Measurements from ENCODE around the gene SEC23IP. TPM values are rescaled to one million over a fixed set of nuclear protein-coding genes. Genes with fewer than 3 reads are reported as not detected.

Gene SEC23IP
- total RNA-seq, 2 experiments from 2014 or later: 60.3 to 61.4 TPM

DNA sequence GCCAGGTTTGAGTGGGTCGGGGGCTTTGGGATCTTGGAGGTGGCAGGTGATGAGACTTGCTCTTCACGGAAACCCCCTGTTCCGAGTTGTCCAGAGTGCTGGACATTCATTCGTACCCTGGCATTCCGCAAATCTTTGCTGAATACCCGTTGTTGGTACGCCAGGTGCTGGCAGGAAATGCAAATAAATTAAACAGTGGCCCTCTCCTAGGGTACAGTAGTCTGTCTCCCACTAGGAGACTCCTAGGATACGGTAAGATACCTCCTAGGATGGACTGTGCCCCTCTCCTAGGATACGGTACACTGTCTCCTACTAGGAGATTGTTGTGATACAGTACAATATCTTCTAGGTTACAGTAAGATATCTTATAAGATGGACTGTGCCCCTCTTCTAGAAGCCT lies 544 bp downstream of the SEC23IP start:
- Mint-ChIP-seq H3K27me3 (no peaks in the 10 kb centered on the region), H3K9me3 (peaks cover 8% of the 10 kb centered on the region), H3K4me3 (peak overlapping the region; percentile 88), H3K36me3 (ENCODE audit: low read depth) (peaks cover 13% of the 10 kb centered on the region), H3K4me1 (ENCODE audit: low read depth) (peaks cover 43% of the 10 kb centered on the region), H3K27ac (peak overlapping the region; percentile 94)
- POLR2A ChIA-PET: interaction anchor here (0.8 to 4.7 kb wide), 4 partner anchors 9 to 24 kb away, joined by 3 to 38 read pairs (median 4); partner anchors contain the start of gene MCMBP
- intact Hi-C loops (cut with micrococcal nuclease): loop anchor here (2.0 kb wide), 1 partner anchor 20 kb away; the partner anchor contains the start of gene MCMBP
- TF ChIP-seq, protein P1, sequence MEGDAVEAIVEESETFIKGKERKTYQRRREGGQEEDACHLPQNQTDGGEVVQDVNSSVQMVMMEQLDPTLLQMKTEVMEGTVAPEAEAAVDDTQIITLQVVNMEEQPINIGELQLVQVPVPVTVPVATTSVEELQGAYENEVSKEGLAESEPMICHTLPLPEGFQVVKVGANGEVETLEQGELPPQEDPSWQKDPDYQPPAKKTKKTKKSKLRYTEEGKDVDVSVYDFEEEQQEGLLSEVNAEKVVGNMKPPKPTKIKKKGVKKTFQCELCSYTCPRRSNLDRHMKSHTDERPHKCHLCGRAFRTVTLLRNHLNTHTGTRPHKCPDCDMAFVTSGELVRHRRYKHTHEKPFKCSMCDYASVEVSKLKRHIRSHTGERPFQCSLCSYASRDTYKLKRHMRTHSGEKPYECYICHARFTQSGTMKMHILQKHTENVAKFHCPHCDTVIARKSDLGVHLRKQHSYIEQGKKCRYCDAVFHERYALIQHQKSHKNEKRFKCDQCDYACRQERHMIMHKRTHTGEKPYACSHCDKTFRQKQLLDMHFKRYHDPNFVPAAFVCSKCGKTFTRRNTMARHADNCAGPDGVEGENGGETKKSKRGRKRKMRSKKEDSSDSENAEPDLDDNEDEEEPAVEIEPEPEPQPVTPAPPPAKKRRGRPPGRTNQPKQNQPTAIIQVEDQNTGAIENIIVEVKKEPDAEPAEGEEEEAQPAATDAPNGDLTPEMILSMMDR (IDR thresholded peaks at IDR 0.05): no peak
- ATAC-seq (no peak), DNase-seq (no peak)
- CTCF ChIA-PET: interaction anchor here (1.3 to 3.1 kb wide), 3 partner anchors 20 to 142 kb away, joined by 6 to 16 read pairs (median 7); partner anchors contain the start of gene MCMBP

DNA sequence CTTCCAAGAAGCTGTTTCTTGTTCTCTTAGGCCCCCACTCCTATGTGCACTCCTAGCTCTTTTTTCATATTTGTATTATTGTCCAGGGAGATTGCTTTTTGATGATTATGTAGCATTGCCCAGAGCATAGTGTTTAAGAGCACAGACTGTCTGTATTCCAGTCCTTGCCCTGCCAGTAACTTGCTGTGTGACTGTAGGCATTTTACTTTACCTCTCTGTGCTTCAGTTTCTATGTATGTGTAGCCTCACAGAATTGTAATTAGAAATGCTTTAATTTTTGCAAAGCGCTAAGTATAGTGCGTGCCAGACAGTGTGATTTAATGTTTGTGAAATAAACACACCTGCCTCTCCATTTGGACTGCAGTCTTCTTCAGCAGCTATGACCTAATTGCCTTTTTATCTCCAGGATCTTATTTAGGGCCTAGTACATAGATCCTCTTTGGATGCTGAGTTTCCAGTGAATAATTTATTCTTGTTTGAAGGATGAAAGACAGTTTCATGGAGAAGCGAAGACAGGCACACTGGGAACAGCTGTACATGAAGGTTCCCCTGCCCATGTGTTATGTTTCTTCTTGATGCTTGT lies 1.4 kb downstream of the SEC23IP start:
- H3K4me1 Mint-ChIP-seq (ENCODE audit: low read depth): peaks cover 49% of the 10 kb centered on the region
- ATAC-seq: no peak
- H3K9me3 Mint-ChIP-seq: peaks cover 8% of the 10 kb centered on the region
- peaks cover 22% of the 10 kb centered on the region for H3K36me3 Mint-ChIP-seq (ENCODE audit: low read depth)
- H3K27me3 Mint-ChIP-seq: no peaks in the 10 kb centered on the region
- peak overlapping the region; percentile 88 for H3K4me3 Mint-ChIP-seq
- POLR2A ChIA-PET: interaction anchor here (0.6 to 1.1 kb wide), 2 partner anchors 21 to 22 kb away, joined by 6 to 7 read pairs; partner anchors contain the start of gene MCMBP
- TF ChIP-seq, protein P1 (IDR thresholded peaks at IDR 0.05): no peak
- no peak for DNase-seq
- H3K27ac Mint-ChIP-seq: peak overlapping the region; percentile 62
- CTCF ChIA-PET: interaction anchor here (1.1 to 3.1 kb wide), 3 partner anchors 21 to 144 kb away, joined by 3 to 16 read pairs (median 7); partner anchors contain the start of gene MCMBP
- intact Hi-C loops (cut with micrococcal nuclease): loop anchor here (2.0 kb wide), 1 partner anchor 21 kb away; the partner anchor contains the start of gene MCMBP

DNA sequence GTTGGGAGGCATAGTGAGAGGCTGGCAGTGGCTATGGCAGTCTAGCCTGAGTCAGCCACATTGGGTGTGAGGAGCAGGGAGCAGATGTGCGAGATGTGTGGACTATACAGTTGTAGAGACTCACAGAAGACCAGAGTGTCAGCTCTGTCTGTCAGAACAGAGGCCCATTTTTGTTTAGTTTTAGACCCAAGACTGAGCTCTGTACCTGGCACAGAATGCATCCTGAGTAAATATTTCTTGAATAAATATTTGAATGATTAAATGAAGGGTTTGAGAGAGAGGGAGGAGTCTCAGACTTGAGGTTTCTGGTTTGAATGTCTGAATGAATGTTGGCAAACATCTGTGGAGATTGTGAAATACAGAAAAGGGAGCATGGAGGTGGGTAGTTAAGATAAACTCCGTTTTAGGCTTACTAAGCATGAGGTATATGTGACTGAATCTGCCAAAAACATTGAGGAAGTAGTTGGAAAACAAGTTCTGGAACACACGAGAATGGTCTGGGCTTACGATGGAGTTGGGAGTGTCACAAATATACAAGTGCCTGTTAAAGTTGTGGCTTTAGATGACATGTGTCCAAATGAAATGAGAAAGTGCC lies 3.6 kb downstream of the SEC23IP start:
- ChIA-PET POLR2A (interaction anchor here (1.1 to 3.0 kb wide), 2 partner anchors 12 to 23 kb away, joined by 3 to 12 read pairs; partner anchors contain the start of gene MCMBP), CTCF (interaction anchor here (0.6 to 1.6 kb wide), 3 partner anchors 9 to 37 kb away, joined by 3 to 5 read pairs (median 4); no protein-coding TSS in a partner anchor)
- no peaks in the 10 kb centered on the region for H3K27me3 Mint-ChIP-seq
- H3K4me1 Mint-ChIP-seq (ENCODE audit: low read depth): peaks cover 57% of the 10 kb centered on the region
- H3K36me3 Mint-ChIP-seq (ENCODE audit: low read depth): peaks cover 29% of the 10 kb centered on the region
- TF ChIP-seq, protein P1 (IDR thresholded peaks at IDR 0.05): no peak
- no peak overlapping the region for H3K4me3 Mint-ChIP-seq
- ATAC-seq: no peak
- intact Hi-C loops (cut with micrococcal nuclease): no loop called here
- no peak for DNase-seq
- peak overlapping the region; percentile 50 for H3K27ac Mint-ChIP-seq
- H3K9me3 Mint-ChIP-seq: no peaks in the 10 kb centered on the region

DNA sequence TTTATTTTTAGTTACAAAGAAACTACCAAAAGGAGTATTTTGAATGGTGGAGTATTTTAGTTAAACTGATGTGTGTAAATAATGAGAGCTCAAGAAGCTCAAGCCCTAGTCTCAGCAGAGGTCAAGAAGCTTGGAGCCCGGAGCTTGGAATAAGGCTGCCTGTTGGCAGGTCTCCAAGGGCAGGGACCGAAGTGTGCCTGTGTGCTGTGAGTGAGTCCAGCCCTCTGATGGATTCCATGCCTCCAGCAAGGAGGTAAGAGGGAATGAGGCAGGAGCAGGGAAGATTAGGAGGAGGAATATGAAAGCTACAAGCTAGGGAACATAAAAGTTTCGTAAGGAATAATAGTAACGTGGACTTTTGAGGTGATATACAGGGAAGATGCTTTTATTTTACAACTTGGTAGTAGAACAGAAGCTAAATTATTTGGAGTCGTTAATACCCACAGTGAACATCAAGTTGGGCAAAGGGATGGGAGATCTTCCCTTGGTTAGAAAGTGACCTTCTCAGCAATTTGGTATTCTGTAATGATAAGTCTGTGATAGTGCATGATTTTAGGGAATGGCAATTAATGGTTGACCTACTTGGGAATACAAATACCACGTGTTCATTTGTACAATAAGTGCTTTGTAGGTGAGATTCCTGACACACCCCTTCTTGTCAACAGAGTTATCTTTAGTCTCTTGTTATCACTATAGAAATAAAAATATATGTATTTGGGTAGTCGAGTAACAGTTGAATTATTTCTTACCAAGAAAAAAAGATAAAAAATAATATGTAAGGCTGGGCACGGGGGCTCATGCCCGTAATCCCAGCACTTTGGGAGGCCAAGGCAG lies 4.6 kb downstream of the SEC23IP start:
- CTCF ChIA-PET: interaction anchor here (0.6 to 1.6 kb wide), 3 partner anchors 9 to 38 kb away, joined by 3 to 5 read pairs (median 4); no protein-coding TSS in a partner anchor
- Mint-ChIP-seq H3K9me3 (no peaks in the 10 kb centered on the region), H3K27me3 (no peaks in the 10 kb centered on the region), H3K4me1 (ENCODE audit: low read depth) (peaks cover 57% of the 10 kb centered on the region), H3K36me3 (ENCODE audit: low read depth) (peaks cover 28% of the 10 kb centered on the region), H3K4me3 (no peak overlapping the region), H3K27ac (peak overlapping the region; percentile 2)
- TF ChIP-seq, protein P1 (IDR thresholded peaks at IDR 0.05): no peak
- no peak for DNase-seq
- POLR2A ChIA-PET: interaction anchor here (0.8 to 3.0 kb wide), 2 partner anchors 10 to 24 kb away, joined by 3 to 12 read pairs; partner anchors contain the start of gene MCMBP
- ATAC-seq: no peak
- intact Hi-C loops (cut with micrococcal nuclease): no loop called here

Data from activated CD8-positive, alpha-beta T cell treated with anti-CD3 and anti-CD28 coated beads for 36 hours (primary cell).